ENCODE measurements around the gene GLIS2.

GRCh38 chr16:4365615-4366014 is 49.7 kb downstream of the GLIS2 start:
- TF ChIP-seq CTCF (conservative IDR thresholded peaks at IDR 0.05) (no peak), EZH2 (IDR thresholded peaks at IDR 0.05; ENCODE audit: low read depth) (no peak)

Measured in PC-9 (cell line).